8988T (cell line): ENCODE results near the gene OAT.

Experiments
- DNase-seq: peaks from one replicate; pipeline ENCODE4 v3.0.0; 2011

OAT gene

GRCh38 chr10:124394583-124394982 lies 24.1 kb downstream of the OAT start:
- no peak for DNase-seq

GRCh38 chr10:124392626-124393342 lies 25.9 kb downstream of the OAT start:
- no peak for DNase-seq

GRCh38 chr10:124390471-124391187 lies 28.1 kb downstream of the OAT start:
- no peak for DNase-seq

GRCh38 chr10:124389613-124390361 lies 28.9 kb downstream of the OAT start:
- no peak for DNase-seq

GRCh38 chr10:124388823-124389612 lies 29.7 kb downstream of the OAT start:
- DNase-seq, result peak; percentile 95

GRCh38 chr10:124388476-124388822 lies 30.3 kb downstream of the OAT start:
- no peak for DNase-seq

- DNase-seq, result no peak
Observed at GRCh38 chr10:124387078-124387874, 31.4 kb downstream of the OAT start.

GRCh38 chr10:124386186-124387077 lies 32.3 kb downstream of the OAT start:
- DNase-seq, result no peak

- no peak for DNase-seq
Observed at GRCh38 chr10:124385627-124386185, 33.0 kb downstream of the OAT start.

GRCh38 chr10:124384591-124385190 lies 34.0 kb downstream of the OAT start:
- DNase-seq, result no peak

GRCh38 chr10:124384172-124384571 lies 34.6 kb downstream of the OAT start:
- no peak for DNase-seq

GRCh38 chr10:124383496-124383895 lies 35.2 kb downstream of the OAT start:
- no peak for DNase-seq

GRCh38 chr10:124381011-124381611 lies 37.6 kb downstream of the OAT start:
- DNase-seq, result no peak

- no peak for DNase-seq
Observed at GRCh38 chr10:124380256-124380995, 38.3 kb downstream of the OAT start.

- DNase-seq, result no peak
Observed at GRCh38 chr10:124379609-124380193, 39.0 kb downstream of the OAT start.

- no peak for DNase-seq
Observed at GRCh38 chr10:124378881-124379471, 39.7 kb downstream of the OAT start.

GRCh38 chr10:124378271-124378670 lies 40.5 kb downstream of the OAT start:
- DNase-seq, result no peak

- no peak for DNase-seq
Observed at GRCh38 chr10:124377101-124377500, 41.6 kb downstream of the OAT start.
